ENCODE results near the gene SBNO2.

DNA sequence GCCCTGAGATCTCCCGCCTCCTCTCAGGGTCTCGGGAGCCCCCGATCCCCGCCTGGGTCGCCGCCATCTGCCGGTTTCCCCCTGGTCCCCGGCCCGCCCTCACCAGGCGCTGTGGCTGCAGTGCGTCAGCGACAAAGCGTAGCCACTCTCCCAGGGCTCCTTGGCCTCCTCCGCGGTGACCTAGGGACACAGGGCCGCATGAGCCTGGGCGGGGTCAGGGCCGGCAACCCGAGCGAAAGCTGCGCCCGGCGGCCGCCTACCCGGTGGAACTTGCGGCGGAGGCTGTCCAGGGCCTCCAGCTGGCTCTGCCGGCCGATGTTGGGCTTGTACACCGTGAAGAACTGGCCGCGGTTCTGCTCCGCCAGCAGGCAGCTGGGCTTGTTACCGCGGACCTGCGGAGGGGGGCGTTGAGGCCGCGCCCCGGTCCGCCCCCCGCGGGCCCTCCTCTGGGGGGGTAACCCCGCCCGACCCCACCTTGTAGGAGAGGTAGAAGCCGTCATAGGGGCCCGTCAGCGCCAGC, 65.0 kb downstream of the SBNO2 start:
- TF ChIP-seq, protein P1, sequence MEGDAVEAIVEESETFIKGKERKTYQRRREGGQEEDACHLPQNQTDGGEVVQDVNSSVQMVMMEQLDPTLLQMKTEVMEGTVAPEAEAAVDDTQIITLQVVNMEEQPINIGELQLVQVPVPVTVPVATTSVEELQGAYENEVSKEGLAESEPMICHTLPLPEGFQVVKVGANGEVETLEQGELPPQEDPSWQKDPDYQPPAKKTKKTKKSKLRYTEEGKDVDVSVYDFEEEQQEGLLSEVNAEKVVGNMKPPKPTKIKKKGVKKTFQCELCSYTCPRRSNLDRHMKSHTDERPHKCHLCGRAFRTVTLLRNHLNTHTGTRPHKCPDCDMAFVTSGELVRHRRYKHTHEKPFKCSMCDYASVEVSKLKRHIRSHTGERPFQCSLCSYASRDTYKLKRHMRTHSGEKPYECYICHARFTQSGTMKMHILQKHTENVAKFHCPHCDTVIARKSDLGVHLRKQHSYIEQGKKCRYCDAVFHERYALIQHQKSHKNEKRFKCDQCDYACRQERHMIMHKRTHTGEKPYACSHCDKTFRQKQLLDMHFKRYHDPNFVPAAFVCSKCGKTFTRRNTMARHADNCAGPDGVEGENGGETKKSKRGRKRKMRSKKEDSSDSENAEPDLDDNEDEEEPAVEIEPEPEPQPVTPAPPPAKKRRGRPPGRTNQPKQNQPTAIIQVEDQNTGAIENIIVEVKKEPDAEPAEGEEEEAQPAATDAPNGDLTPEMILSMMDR (conservative IDR thresholded peaks at IDR 0.05; ENCODE audit: low read depth in 2 of 2), result no peak
- TF ChIP-seq EZH2 (IDR thresholded peaks at IDR 0.05; ENCODE audit: low read depth, unreplicated experiment) (no peak), REST (IDR thresholded peaks at IDR 0.05; ENCODE audit: unreplicated experiment) (no peak), CREB1 (CRISPR knock-in tag; IDR thresholded peaks at IDR 0.05; ENCODE audit: low read depth) (no peak), POLR2AphosphoS5 (IDR thresholded peaks at IDR 0.05; ENCODE audit: low read depth) (no peak), STAT1 (IDR thresholded peaks at IDR 0.05; ENCODE audit: unreplicated experiment) (no peak)

Data from GM23338 (cell line).